HG02981 (cell line): Measurements from ENCODE around the gene SNAP25.

Experiments
- ATAC-seq: cut with Tn5 transposase; IDR thresholded peaks from one replicate; pipeline ENCODE4 v1.9.1; 2021; ENCODE audit warnings: mild to moderate bottlenecking, moderate library complexity; ENCODE audit not compliant: unreplicated experiment

The SNAP25 gene

GRCh38 chr20:10300582-10301446 is 82.2 kb downstream of the SNAP25 start:
- no peak for ATAC-seq

DNA sequence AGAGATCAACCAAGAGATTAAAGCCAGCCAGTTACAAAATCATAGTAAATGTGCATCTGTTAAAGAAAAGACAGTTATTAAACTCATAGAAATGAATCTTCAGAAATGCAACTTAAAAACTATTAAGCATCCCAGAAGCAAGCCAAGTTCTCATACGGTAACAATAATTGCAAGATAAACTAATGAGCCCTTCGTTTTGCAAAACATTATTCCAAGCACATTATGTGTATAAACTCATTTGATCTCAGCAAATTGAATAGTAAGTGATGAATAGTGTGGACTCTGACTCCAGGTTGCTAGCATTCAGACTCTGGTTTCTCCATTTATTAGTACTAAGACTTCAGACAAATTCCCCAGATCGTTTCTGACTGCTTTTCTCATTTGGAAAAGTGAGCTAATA is 85.2 kb downstream of the SNAP25 start:
- no peak for ATAC-seq

DNA sequence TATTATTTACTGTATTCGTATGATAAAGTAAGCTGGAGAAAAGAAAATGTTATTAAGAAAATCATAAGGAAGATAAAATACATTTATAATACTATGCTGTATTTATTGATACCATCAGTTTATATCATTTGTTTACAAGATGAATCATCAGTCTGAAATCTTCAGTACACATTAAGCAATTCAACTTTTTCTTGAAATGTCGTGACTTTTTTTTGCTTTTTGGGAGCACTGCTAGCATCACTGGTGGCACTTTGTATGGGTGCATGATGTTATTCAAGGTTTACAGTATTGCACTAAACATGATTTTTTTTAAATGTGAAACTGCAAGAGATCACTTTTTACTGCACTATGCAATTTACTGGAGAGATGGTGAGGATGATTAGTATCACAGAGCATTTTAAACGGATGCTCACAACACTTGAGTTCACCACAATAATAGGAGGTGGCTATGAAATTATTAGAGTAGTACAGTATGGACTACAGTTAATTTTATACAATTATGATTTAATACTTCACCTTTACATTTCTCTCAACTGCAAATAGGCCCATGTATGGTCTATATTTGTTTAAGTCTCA is 85.9 kb downstream of the SNAP25 start:
- ATAC-seq = no peak

GRCh38 chr20:10306440-10307358 is 88.1 kb downstream of the SNAP25 start:
- ATAC-seq = no peak

GRCh38 chr20:10307359-10307735 is 88.7 kb downstream of the SNAP25 start:
- ATAC-seq = no peak

DNA sequence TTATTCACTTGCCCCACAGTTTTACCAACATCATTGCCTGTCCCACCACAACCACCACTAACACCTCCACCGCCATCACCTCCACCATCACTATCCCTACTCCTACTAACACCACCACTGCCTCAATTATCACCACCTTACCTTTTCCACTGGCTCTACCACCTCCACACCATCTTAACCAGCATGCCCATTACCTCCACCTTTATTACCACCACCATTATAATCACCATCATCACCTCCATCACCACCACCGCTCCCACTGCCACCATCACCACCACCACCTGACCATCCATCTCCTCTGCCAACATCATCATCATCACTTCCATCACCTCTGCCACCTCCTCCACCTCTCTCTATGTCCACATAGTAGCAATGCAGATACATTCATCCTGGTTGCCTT is 90.0 kb downstream of the SNAP25 start:
- ATAC-seq = no peak

GRCh38 chr20:10309326-10309725 is 90.7 kb downstream of the SNAP25 start:
- no peak for ATAC-seq

GRCh38 chr20:10312111-10312510 is 93.5 kb downstream of the SNAP25 start:
- ATAC-seq = no peak

DNA sequence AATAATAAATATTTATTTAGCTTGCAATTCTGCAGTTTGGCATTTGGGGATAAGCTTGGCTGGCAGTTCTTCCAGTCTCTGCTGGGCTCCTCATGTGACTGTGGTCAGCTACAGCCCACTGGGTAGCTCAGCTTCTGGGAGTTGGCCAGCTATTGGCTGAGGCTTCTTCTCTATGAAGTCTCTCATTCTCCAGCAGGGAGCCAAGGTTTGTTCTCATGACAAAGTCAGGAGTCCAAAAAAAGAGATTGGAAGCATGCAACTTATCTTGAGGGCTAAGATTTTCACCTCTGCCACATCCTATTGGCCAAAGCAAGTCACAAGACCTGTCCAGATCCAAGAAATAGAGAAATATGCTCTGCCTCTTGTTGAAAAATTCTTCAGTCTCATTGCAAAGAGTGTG is 94.6 kb downstream of the SNAP25 start:
- no peak for ATAC-seq

DNA sequence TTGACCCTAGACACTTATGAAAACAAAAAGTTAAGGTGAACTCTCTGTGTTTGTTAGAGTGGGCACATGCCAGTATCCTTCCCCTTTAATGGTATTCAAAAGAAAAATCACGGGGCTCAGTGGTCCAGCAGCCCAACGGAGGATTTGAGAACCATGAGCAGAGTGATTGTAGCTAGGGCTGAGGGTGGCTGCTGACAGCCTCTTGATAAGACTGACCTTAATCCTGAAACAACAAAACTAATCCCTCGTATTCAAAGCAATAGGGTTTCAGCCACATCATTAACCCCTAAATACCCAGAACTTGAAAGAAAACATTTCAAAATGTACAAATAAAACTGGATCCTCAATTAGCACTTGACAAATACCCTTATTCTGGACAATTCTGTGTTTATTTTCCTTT is 95.1 kb downstream of the SNAP25 start:
- ATAC-seq = no peak

DNA sequence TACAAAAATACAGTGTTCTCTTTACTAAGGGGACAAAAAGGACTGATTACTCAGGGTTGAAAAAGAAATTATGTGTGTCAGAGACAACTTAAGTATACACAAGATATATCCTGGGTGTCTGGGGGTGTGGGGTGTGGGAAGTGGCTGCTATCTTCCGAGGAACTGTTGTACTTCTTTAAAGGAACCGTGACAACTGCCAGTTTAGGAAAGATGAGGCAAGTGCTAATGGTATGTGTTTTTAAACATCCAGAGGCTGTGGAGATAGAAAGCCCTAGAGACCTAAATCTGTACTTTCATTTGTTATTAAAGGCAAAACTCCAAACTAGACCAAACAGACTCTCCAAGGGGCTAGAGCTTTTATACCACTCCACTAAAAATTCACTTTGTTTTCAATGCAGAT is 95.6 kb downstream of the SNAP25 start:
- ATAC-seq = no peak

GRCh38 chr20:10315138-10315537 is 96.5 kb downstream of the SNAP25 start:
- no peak for ATAC-seq

- ATAC-seq = no peak
Observed at GRCh38 chr20:10316582-10316981, 98.0 kb downstream of the SNAP25 start.

- ATAC-seq = no peak
Observed at GRCh38 chr20:10318291-10319024, 99.8 kb downstream of the SNAP25 start.

DNA sequence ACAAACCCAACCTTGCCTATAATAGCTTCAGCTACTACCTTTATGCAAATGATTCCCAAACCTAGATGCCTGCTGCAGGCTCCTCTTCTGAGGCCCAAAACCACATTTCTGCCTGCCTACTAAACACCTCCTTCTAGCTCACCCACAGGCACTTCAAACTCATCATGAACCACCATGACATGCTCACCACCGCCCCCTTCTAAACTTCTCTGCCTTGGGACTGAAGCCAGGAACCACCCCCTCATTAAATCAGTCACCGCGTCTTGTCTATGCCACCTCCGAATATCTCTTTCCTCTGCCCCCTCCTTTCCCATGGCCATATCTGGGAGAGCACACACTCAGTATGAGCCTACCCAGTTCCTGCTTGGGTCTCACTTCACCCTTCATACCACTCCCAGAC is 101.2 kb downstream of the SNAP25 start:
- ATAC-seq = no peak

- no peak for ATAC-seq
Observed at GRCh38 chr20:10321138-10321717, 102.6 kb downstream of the SNAP25 start.

GRCh38 chr20:10322073-10323012 is 103.7 kb downstream of the SNAP25 start:
- no peak for ATAC-seq

DNA sequence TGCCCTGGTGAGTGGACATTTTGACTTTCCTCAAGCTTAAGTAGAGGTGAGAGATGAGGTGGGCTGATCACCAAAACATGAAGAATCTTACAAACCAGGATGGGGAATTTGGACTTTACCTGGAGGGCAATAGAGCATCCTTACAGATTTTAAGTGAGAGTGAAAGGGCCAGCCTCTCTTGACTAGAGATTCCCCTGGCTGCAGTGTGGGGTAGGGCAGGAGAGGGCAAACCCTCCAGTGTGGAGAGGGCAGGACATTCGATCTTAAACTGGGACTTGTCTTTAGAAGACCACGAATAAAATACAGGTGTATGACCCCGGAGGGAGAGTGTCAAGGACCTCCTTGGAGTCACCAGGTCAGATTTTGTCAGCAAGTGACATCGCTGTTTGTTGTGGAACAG is 105.1 kb downstream of the SNAP25 start:
- ATAC-seq = no peak

- no peak for ATAC-seq
Observed at GRCh38 chr20:10324198-10324847, 105.7 kb downstream of the SNAP25 start.
